Liver (tissue), 9 donors: ENCODE data around the gene ALDOA. TPM values are rescaled to one million over a fixed set of nuclear protein-coding genes. Genes with fewer than 3 reads are reported as not detected.

Source experiments
- DNase-seq: peaks from one replicate; pipeline ENCODE4 v3.0.0-alpha.2; 2017; ENCODE audit warnings: low spot score
- H3K27ac ChIP-seq, 2 donors: one replicate each; pipeline ENCODE4 v1.7.0; 2013; ENCODE audit warnings: inconsistent platforms in 2 of 2, low read length in 2 of 2, control low read depth in 1 of 2, low read depth in 1 of 2, mild to moderate bottlenecking in 1 of 2
- H3K27me3 ChIP-seq, 4 donors: one replicate each; pipeline versions ENCODE4 v1.6.1 to v1.7.0; 2013; ENCODE audit warnings: low read length in 3 of 4, inconsistent platforms in 1 of 4, mild to moderate bottlenecking in 1 of 4, moderate library complexity in 1 of 4; ENCODE audit not compliant: control insufficient read depth in 4 of 4, insufficient read depth in 4 of 4
- H3K36me3 ChIP-seq, 4 donors: one replicate each; pipeline versions ENCODE4 v1.6.1 to v1.7.0; 2013; ENCODE audit warnings: low read length in 3 of 4, mild to moderate bottlenecking in 3 of 4, low read depth in 1 of 4, moderate library complexity in 1 of 4; ENCODE audit not compliant: control insufficient read depth in 4 of 4, insufficient read depth in 3 of 4
- H3K4me1 ChIP-seq, 4 donors: one replicate each; pipeline versions ENCODE4 v1.6.1 to v1.7.0; 2013; ENCODE audit warnings: low read length in 3 of 4, mild to moderate bottlenecking in 3 of 4, moderate library complexity in 1 of 4; ENCODE audit not compliant: control insufficient read depth in 4 of 4, insufficient read depth in 4 of 4
- H3K4me3 ChIP-seq, 3 donors: one replicate each; pipeline versions ENCODE4 v1.6.1 to v1.7.0; 2013; ENCODE audit warnings: low read length in 3 of 3, control low read depth in 1 of 3, low read depth in 1 of 3, mild to moderate bottlenecking in 1 of 3
- H3K9ac ChIP-seq, 2 donors: one replicate each; pipeline ENCODE4 v1.7.0; 2013; ENCODE audit warnings: low read length in 2 of 2, mild to moderate bottlenecking in 2 of 2, moderate library complexity in 2 of 2, control low read depth in 1 of 2, low read depth in 1 of 2
- H3K9me3 ChIP-seq, 4 donors: one replicate each; pipeline versions ENCODE4 v1.6.1 to v1.7.0; 2013; ENCODE audit warnings: low read length in 3 of 4; ENCODE audit not compliant: control insufficient read depth in 4 of 4
- CTCF ChIP-seq: fragments of 150-350 bp; IDR thresholded peaks from 2 replicates; pipeline ENCODE4 v1.5.1; 2017; ENCODE audit warnings: improper control_type of control experiment, low read depth, low read length; ENCODE audit not compliant: missing input control
- EGR1 ChIP-seq, 2 donors: IDR thresholded peaks; 2 replicates each; pipeline ENCODE4 v1.6.1; 2016 to 2018; ENCODE audit warnings: antibody characterized with exemption in 2 of 2, low read depth in 2 of 2
- FOXA2 ChIP-seq: IDR thresholded peaks from 2 replicates; pipeline ENCODE4 v1.6.1; 2016; ENCODE audit warnings: antibody characterized with exemption
- GABPA ChIP-seq, 2 donors: IDR thresholded peaks in 1 of 2; conservative IDR thresholded peaks in 1 of 2; 2 replicates each; pipeline ENCODE4 v1.6.1; 2016; ENCODE audit warnings: antibody characterized with exemption in 2 of 2, mild to moderate bottlenecking in 1 of 2, moderate library complexity in 1 of 2
- HNF4G ChIP-seq: IDR thresholded peaks from 2 replicates; pipeline ENCODE4 v1.6.1; 2016; ENCODE audit warnings: antibody characterized with exemption
- JUND ChIP-seq, 2 donors: IDR thresholded peaks; 2 replicates each; pipeline ENCODE4 v1.6.1; 2016; ENCODE audit warnings: antibody characterized with exemption in 2 of 2
- NR2F2 ChIP-seq: IDR thresholded peaks from 2 replicates; pipeline ENCODE4 v1.6.1; 2016; ENCODE audit warnings: antibody characterized with exemption
- RAD21 ChIP-seq, 2 donors: IDR thresholded peaks; 2 replicates each; pipeline ENCODE4 v1.6.1; 2016; ENCODE audit warnings: antibody characterized with exemption in 2 of 2, mild to moderate bottlenecking in 2 of 2
- RXRA ChIP-seq, 2 donors: IDR thresholded peaks; 2 replicates each; pipeline ENCODE4 v1.6.1; 2017 to 2018; ENCODE audit warnings: antibody characterized with exemption in 2 of 2, mild to moderate bottlenecking in 1 of 2
- SP1 ChIP-seq: IDR thresholded peaks from 2 replicates; pipeline ENCODE4 v1.6.1; 2018; ENCODE audit warnings: antibody characterized with exemption, mild to moderate bottlenecking
- TAF1 ChIP-seq: conservative IDR thresholded peaks from 2 replicates; pipeline ENCODE4 v1.6.1; 2016; ENCODE audit warnings: antibody characterized with exemption, mild to moderate bottlenecking
- YY1 ChIP-seq: IDR thresholded peaks from 2 replicates; pipeline ENCODE4 v1.6.1; 2016; ENCODE audit warnings: antibody characterized with exemption, mild to moderate bottlenecking
- ZBTB33 ChIP-seq: IDR thresholded peaks from 2 replicates; pipeline ENCODE4 v1.6.1; 2016; ENCODE audit warnings: antibody characterized with exemption
- WGBS: extraction: QIAGEN DNeasy Blood & Tissue Kit; methylation state at CpG from one replicate; pipeline ENCODE4 v1.1.7; 2013; 5-methylcytosine and 5-hydroxymethylcytosine counted together
- polyA plus RNA-seq, 2 donors: library from polyadenylated mRNA; stranded (reverse) in 1 of 2; unstranded in 1 of 2; fragments of 200-250 nt in 1 of 2; fragments of >200 nt in 1 of 2; fragmentation: Nextera tagmentation in 1 of 2; extraction: Ambion mirVana in 1 of 2; gene quantifications; one replicate each; pipeline versions ENCODE4 v1.2.1 to v1.2.3, GENCODE V29; 2013 to 2015
- total RNA-seq, 2 donors: library from RNA; depleted of rRNA; stranded (reverse); fragments of >200 nt; gene quantifications; one replicate each; pipeline ENCODE4 v1.2.3, GENCODE V29; 2014
- TF ChIP-seq, protein P1 (sequence below): IDR thresholded peaks from 2 replicates; pipeline ENCODE4 v1.6.1; 2016; ENCODE audit warnings: antibody characterized with exemption
- TF ChIP-seq, protein P2 (sequence below): IDR thresholded peaks from 2 replicates; pipeline ENCODE4 v1.6.1; 2016; ENCODE audit warnings: antibody characterized with exemption
- donor health status: healthy.
- donor health status: healthy.
- donor health status: healthy.
- donor health status: healthy.
- donor health status: healthy.

Gene ALDOA
- total and polyA plus RNA-seq, 4 donors, result 96.8 to 251 (median 121) TPM

GRCh38 chr16:30018731-30019158, 46.8 kb upstream of the ALDOA start:
- WGBS, result 85% methylated on average over 4 of the region's 4 CpGs
- Histone ChIP-seq H3K9ac (no peak overlapping the region), H3K27ac (no peak overlapping the region), H3K9me3 (no peaks in the 10 kb centered on the region), H3K27me3 (no peaks in the 10 kb centered on the region), H3K4me3 (no peak overlapping the region), H3K4me1 (peaks cover 2 to 8% (median 4%) of the 10 kb centered on the region in 4 donors), H3K36me3 (no peaks in the 10 kb centered on the region)
- TF ChIP-seq RAD21 (IDR thresholded peaks at IDR 0.05), result no peak
- TF ChIP-seq EGR1 (IDR thresholded peaks at IDR 0.05; ENCODE audit: low read depth in 2 of 2), result no peak
- TF ChIP-seq, protein P1, sequence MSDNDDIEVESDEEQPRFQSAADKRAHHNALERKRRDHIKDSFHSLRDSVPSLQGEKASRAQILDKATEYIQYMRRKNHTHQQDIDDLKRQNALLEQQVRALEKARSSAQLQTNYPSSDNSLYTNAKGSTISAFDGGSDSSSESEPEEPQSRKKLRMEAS, result no peak
- no peak for TF ChIP-seq YY1
- no peak for TF ChIP-seq HNF4G
- TF ChIP-seq SP1, result no peak
- TF ChIP-seq GABPA (IDR thresholded peaks at IDR 0.05 in 1 of 2, conservative IDR thresholded peaks at IDR 0.05 in 1 of 2), result no peak
- TF ChIP-seq CTCF, result no peak
- TF ChIP-seq FOXA2, result no peak
- no peak for TF ChIP-seq JUND (IDR thresholded peaks at IDR 0.05)
- TF ChIP-seq TAF1, result no peak
- TF ChIP-seq NR2F2, result no peak
- TF ChIP-seq, protein P2, sequence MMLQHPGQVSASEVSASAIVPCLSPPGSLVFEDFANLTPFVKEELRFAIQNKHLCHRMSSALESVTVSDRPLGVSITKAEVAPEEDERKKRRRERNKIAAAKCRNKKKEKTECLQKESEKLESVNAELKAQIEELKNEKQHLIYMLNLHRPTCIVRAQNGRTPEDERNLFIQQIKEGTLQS, result no peak
- TF ChIP-seq RXRA (IDR thresholded peaks at IDR 0.05), result no peak
- no peak for DNase-seq

- WGBS, result 84% methylated on average over 6 of the region's 6 CpGs
These were observed 42.7 kb upstream of the ALDOA start, which contains the start of gene C16orf92 for GRCh38 chr16:30022887-30023286. Gene C16orf92, plus strand, starts transcription at chr16:30023198. Its CDS starts 143 bp downstream, at chr16:30023341.

More at GRCh38 chr16:30022887-30023286, 42.7 kb upstream of the ALDOA start, which contains the start of gene C16orf92:
- peaks cover 2 to 8% (median 4%) of the 10 kb centered on the region in 4 donors for H3K4me1 ChIP-seq
- H3K27ac ChIP-seq, result no peak within 1 kb of the TSS
- H3K4me3 ChIP-seq, result no peak within 1 kb of the TSS
- H3K9me3 ChIP-seq, result no peaks in the 10 kb centered on the region
- no peaks in the 10 kb centered on the region for H3K36me3 ChIP-seq
- TF ChIP-seq, protein P1, result no peak
- no peak for TF ChIP-seq SP1
- TF ChIP-seq ZBTB33, result no peak
- no peak within 1 kb of the TSS for H3K9ac ChIP-seq
- DNase-seq, result no peak
- no peaks in the 10 kb centered on the region for H3K27me3 ChIP-seq
